AG04450 (cell line): ENCODE results near the gene USP49. TPM values are rescaled to one million over a fixed set of nuclear protein-coding genes. Genes with fewer than 3 reads are reported as not detected.

Experiments used
- CTCF ChIA-PET: fragments of 300-600, 350-600 bp; formaldehyde crosslinking; extraction: SDS; loops from one replicate; lab custom pipeline; 2022; ENCODE audit warnings: antibody characterized with exemption, inconsistent platforms; lab: Charles Lee
- POLR2A ChIA-PET: fragments of 350-600 bp; formaldehyde crosslinking; extraction: SDS; loops from one replicate; lab custom pipeline; 2021; ENCODE audit warnings: antibody characterized with exemption, inconsistent platforms; lab: Yijun Ruan, JAX
- DNase-seq: peaks from one replicate; pipeline ENCODE4 v3.0.0-alpha.2; 2011; ENCODE audit warnings: low read depth, low spot score
- H3K27ac ChIP-seq: one replicate; pipeline ENCODE4 v1.5.1; 2012; ENCODE audit warnings: low read depth, low read length, control low read depth
- H3K27me3 ChIP-seq: one replicate; pipeline ENCODE4 v1.6.0; 2012; ENCODE audit warnings: low read length; ENCODE audit not compliant: control insufficient read depth, insufficient read depth
- H3K4me3 ChIP-seq: 2 replicates; pipeline ENCODE4 v1.5.1; 2011; ENCODE audit warnings: mild to moderate bottlenecking, low read depth, low read length, control low read depth
- H3K9me3 ChIP-seq: 2 replicates; pipeline ENCODE4 v1.5.1; 2012; ENCODE audit warnings: low read length; ENCODE audit not compliant: control insufficient read depth, insufficient read depth
- polyA plus RNA-seq: library from polyadenylated mRNA; depleted of rRNA; stranded (reverse); fragments of >200 nt; gene quantifications from 2 replicates; pipeline ENCODE4 v1.2.3, GENCODE V29; 2011
- TF ChIP-seq, protein P1 (sequence below): IDR thresholded peaks from 2 replicates; pipeline ENCODE4 v1.5.1; 2011; ENCODE audit warnings: low read depth, low read length, control low read depth, inconsistent platforms

Gene USP49
- polyA plus RNA-seq, 1 experiment, result 3.0 TPM

GRCh38 chr6:41938590-41939175 is 43.5 kb upstream of the USP49 start:
- TF ChIP-seq, protein P1, sequence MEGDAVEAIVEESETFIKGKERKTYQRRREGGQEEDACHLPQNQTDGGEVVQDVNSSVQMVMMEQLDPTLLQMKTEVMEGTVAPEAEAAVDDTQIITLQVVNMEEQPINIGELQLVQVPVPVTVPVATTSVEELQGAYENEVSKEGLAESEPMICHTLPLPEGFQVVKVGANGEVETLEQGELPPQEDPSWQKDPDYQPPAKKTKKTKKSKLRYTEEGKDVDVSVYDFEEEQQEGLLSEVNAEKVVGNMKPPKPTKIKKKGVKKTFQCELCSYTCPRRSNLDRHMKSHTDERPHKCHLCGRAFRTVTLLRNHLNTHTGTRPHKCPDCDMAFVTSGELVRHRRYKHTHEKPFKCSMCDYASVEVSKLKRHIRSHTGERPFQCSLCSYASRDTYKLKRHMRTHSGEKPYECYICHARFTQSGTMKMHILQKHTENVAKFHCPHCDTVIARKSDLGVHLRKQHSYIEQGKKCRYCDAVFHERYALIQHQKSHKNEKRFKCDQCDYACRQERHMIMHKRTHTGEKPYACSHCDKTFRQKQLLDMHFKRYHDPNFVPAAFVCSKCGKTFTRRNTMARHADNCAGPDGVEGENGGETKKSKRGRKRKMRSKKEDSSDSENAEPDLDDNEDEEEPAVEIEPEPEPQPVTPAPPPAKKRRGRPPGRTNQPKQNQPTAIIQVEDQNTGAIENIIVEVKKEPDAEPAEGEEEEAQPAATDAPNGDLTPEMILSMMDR, result no peak
- peaks cover 3% of the 10 kb centered on the region; the same call in 1 of the 2 replicates for H3K9me3 ChIP-seq
- POLR2A ChIA-PET, result interaction anchor here (1.0 to 1.7 kb wide), 4 partner anchors 12 to 107 kb away, joined by 3 to 6 read pairs (median 4); partner anchors contain the start of gene BYSL
- no peak for DNase-seq
- peak overlapping the region; percentile 57 for H3K27ac ChIP-seq
- peak overlapping the region; percentile 98; the same call in 1 of the 2 replicates for H3K4me3 ChIP-seq
- no peaks in the 10 kb centered on the region for H3K27me3 ChIP-seq
- CTCF ChIA-PET, result interaction anchor here (1.0 to 12.9 kb wide), 5 partner anchors 17 to 151 kb away, joined by 4 to 145 read pairs (median 36); partner anchors contain the start of genes BYSL, MED20 and TOMM6

DNA sequence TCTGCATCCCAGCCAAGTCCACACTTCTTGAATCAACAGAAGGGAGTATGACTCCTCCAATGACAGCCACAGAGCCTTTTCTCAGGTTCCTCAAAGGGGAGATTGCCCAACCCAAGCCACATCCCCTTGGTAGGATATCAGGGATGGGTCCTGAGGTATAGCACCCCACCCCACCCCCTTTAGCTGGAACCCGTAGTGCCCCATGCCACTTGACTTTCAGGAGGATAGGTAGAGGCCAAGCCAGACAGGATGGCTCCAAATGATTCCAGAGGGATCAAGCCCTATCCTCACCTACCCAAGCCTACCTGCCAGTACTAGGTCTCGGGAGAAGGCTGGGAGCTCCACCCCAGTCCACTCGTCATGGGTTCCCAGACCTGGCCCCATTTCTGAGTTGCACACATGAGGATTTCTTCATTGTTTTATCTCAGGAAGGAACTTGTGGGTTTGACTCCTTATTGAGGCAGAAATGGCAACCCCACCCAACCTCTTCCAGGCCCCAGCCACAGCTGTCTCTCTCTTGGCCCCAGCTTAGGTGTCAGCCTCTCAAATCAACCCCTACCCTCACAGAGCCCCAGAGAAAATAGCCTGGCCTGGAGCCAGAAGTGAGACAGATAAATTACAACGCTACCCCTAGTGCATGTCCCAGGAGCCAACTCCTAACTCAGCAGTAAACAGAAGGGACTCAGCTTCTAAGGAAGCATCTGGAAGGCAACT is 42.8 kb upstream of the USP49 start:
- TF ChIP-seq, protein P1, result no peak
- Histone ChIP-seq H3K27me3 (no peaks in the 10 kb centered on the region), H3K4me3 (no peak overlapping the region), H3K9me3 (peaks cover 3% of the 10 kb centered on the region; the same call in 1 of the 2 replicates), H3K27ac (no peak overlapping the region)
- POLR2A ChIA-PET, result interaction anchor here (0.7 to 1.2 kb wide), 2 partner anchors 16 to 106 kb away, joined by 3 to 4 read pairs; partner anchors contain the start of gene BYSL
- DNase-seq, result no peak
- CTCF ChIA-PET, result interaction anchor here (0.9 to 12.9 kb wide), 5 partner anchors 16 to 151 kb away, joined by 3 to 145 read pairs (median 36); partner anchors contain the start of genes BYSL, MED20 and TOMM6

DNA sequence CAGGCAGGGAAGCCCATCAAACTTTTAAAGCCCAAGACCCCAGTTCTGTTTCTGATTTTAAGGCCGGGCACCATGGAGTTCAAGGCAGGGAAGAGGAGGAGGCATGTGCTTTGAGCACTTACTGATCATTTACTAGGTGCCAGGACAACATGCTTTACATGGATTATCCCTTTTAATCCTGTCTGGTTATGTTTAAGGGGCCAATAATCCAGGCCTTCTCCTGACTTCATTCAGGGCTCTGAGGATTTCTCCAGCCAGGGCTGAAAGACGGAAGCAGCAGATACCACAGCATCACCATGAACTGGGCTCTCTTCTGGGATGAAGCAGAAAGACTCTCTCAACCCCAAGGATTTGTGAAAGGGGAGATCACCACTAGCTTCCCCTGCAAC is 42.3 kb upstream of the USP49 start:
- TF ChIP-seq, protein P1, result no peak
- CTCF ChIA-PET, result interaction anchor here (0.9 to 12.9 kb wide), 6 partner anchors 10 to 150 kb away, joined by 3 to 145 read pairs (median 32); partner anchors contain the start of genes BYSL, MED20 and TOMM6
- H3K4me3 ChIP-seq, result no peak overlapping the region
- no peak for DNase-seq
- H3K9me3 ChIP-seq, result peaks cover 3% of the 10 kb centered on the region; the same call in 1 of the 2 replicates
- no peak overlapping the region for H3K27ac ChIP-seq
- no peaks in the 10 kb centered on the region for H3K27me3 ChIP-seq
- POLR2A ChIA-PET, result no interaction called here

- ChIA-PET POLR2A (interaction anchor here (0.5 to 1.5 kb wide), 5 partner anchors 9 to 143 kb away, joined by 3 to 6 read pairs (median 4); partner anchors contain the start of genes BYSL and MED20), CTCF (interaction anchor here (0.5 to 12.9 kb wide), 16 partner anchors 9 to 569 kb away, joined by 3 to 145 read pairs (median 4); partner anchors contain the start of genes BYSL, MED20, TAF8 and TOMM6)
- peak overlapping the region; percentile 47 for H3K27ac ChIP-seq
- DNase-seq, result peak; percentile 65
- TF ChIP-seq, protein P1, result peak; percentile 94
- peaks cover 3% of the 10 kb centered on the region; the same call in 1 of the 2 replicates for H3K9me3 ChIP-seq
- no peaks in the 10 kb centered on the region for H3K27me3 ChIP-seq
- no peak overlapping the region for H3K4me3 ChIP-seq
These were observed 41.1 kb upstream of the USP49 start for GRCh38 chr6:41936073-41936837.
